GM20000 (cell line): Measurements from ENCODE around the gene RPS17.

Experiments
- DNase-seq: peaks from one replicate; pipeline ENCODE4 v3.0.0; 2012; ENCODE audit warnings: low spot score
- CTCF ChIP-seq: IDR thresholded peaks from 2 replicates; pipeline ENCODE4 v1.5.1; 2012; ENCODE audit warnings: mild to moderate bottlenecking, control low read depth; ENCODE audit errors: extremely low read depth, missing control alignments

Gene RPS17

DNA sequence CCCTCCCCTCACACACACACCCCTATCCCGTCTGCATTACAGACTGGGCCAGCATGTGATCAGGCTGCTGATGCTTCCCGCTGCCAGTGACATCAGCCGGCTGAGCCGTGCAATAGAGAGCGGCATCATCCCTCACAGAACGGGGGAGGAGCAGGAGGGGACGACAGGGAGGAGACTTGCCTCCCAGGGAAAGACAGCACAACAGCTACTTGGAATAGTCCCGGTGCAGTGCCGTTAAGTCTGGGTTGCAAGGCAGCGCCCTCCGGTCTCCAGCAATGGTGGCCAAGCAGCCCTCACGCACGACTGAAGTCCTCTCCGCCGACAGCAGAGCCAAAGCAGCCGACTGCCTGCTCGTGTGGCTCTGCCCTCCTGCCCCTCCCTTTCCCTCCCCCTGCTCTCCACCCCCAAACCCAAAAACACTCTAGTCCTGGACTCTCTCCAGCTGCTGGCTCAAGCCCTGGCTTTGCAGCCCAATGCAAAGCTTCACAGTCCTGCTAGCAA, 31.5 kb upstream of the RPS17 start:
- no peak for TF ChIP-seq CTCF
- DNase-seq, result no peak

DNA sequence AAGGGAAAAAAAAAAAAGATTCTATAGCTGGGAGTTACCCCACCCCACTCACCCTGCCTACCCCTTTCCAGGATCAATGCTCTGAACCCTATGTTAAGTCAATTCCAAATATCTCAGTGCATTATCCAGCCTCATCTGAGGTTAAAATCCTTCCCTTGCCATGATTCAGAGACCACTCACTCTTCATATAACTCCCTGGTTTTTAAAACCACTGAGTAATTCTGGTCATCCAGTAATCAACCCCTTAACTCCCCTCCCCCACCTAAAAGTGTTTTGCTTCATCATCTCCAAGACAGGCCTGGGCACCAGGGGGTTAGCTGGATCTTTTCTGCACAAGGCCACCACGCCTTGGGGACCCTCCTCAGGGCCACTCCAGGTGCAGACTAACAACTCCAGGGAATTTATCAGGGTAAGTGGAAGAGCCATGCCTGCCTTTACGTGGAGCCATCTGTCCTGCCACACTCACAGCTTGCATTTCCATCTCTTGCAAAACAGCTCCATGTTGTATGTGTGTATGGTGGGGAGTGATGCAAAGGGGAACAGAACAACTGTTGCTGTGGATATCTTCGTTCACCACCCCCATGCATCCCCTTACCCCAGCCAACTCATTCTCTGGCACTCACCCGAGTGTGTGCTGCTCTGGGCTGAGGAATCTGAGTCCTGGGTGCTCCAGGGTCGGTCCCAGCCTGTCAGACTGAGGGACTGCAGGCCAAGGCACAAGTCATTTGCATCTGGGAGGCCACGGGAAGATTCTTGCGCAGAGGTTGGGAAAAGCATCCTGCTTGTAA, 30.7 kb upstream of the RPS17 start:
- no peak for TF ChIP-seq CTCF
- no peak for DNase-seq

DNA sequence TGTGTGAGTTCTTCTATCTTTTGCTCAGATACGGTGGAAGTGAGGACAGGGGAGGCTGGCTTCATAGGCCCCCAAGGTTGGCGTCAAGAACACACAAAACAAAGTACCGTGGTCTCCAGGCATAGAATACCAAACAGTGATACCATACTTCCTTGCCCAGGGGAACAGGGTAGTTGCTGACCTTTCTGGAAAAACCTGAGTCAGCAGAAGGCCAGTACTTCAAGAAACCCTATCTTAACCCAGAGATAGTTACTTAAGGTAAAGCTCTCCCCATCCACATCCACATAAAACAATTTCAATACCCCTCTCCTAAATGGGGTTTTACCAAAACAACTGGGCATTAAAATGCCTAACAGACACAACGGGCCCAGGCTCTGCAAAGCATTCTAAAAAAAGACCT, 29.6 kb upstream of the RPS17 start:
- DNase-seq, result no peak
- no peak for TF ChIP-seq CTCF

DNA sequence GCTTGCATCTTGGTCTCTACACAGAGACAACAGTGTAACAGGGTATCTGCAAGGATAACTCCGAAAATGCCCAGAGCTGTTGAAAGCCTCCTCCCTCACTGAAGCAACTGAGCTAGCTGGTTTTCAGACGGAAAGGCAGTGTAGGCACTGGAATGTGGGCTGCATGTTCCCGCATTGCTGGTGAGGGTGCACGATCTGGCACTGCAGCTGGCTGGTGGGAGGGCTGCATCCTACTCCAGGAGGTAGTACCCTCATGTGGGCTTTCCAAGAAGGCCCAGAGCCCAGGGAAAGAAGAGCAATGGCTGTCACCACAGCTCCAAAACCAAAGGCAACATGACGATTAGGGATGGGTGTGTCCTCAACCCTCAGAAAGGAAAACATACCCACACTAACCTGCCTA, 28.7 kb upstream of the RPS17 start:
- DNase-seq, result no peak

DNA sequence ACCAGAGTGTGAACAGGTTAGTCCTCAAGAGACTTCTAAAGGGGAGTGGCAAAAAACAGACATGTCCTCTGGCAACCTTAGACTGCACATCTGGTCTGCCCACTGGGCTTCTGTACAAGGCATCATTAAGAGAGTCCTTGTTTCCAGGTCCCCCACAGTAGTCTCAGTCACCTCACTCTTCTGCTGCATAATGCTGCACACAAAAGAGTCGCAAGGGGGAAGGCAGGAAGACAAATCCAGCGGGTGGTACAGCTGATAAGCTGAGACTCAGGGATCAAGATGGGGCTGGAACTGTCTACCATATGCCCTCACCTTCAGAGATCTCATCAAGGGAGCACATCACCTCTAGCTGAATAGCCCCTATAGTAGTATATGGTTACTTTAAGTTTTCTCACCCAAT, 27.4 kb upstream of the RPS17 start:
- no peak for DNase-seq
- TF ChIP-seq CTCF, result no peak

More for the DNA sequence above, 28.7 kb upstream of the RPS17 start:
- no peak for TF ChIP-seq CTCF

DNA sequence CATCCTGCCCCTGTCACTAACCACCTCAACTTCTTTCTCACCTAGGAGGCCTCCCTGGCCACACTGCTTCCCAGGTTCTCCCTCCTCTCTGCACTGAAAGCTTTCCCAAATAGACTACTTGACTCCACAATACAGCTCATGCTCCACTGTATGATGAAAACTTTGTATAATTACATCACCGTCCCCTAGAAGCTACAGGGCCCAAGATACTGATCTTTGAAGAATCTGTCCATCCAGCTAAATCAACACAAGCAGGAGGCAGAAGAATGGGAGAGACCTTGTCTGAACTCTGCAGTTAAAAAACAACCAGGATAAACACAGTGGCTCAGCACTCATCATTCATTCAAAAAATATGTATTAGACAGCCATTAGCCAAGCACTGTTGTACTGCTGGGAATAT, 26.4 kb upstream of the RPS17 start:
- DNase-seq, result no peak
- TF ChIP-seq CTCF, result no peak

DNA sequence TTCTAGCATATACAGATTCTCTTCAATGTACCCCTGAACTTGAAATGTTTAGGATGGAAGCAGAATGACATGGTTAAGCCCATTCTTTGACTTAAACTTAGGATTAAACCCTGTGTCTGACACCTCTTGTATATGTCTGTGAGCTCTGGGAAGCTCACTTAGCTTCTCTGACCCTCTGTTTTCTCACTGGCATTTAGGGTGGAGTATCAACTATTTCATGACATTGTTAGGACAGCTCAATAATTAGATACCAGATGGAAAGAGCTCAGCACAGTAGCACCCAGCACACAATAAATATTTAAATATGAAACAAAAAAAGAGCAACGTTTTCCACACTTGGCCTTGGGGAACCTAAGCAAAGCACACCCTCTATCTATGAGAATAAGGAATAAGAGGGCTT, 18.2 kb upstream of the RPS17 start:
- DNase-seq, result no peak
- no peak for TF ChIP-seq CTCF
